GM23338 (cell line): Measurements from ENCODE around the gene NFS1. TPM values are rescaled to one million over a fixed set of nuclear protein-coding genes. Genes with fewer than 3 reads are reported as not detected.

Experiments used
- EZH2 ChIP-seq: fragments of 200-600 bp; sonication (generic); IDR thresholded peaks from one replicate; pipeline ENCODE4 v1.8.0; 2017; ENCODE audit warnings: antibody characterized with exemption, mild to moderate bottlenecking, low read depth; ENCODE audit not compliant: unreplicated experiment
- EZH2phosphoT487 ChIP-seq: fragments of 200-600 bp; sonication (generic); IDR thresholded peaks from one replicate; pipeline ENCODE4 v1.8.1; 2018; ENCODE audit warnings: antibody characterized with exemption; ENCODE audit not compliant: unreplicated experiment
- NANOG ChIP-seq: IDR thresholded peaks from 2 replicates; pipeline ENCODE4 v1.6.1; 2016; ENCODE audit warnings: antibody characterized with exemption, borderline replicate concordance
- POLR2AphosphoS5 ChIP-seq: IDR thresholded peaks from 2 replicates; pipeline ENCODE4 v1.6.1; 2016; ENCODE audit warnings: antibody characterized with exemption, low read depth
- REST ChIP-seq: IDR thresholded peaks from one replicate; pipeline ENCODE4 v1.6.1; 2018; ENCODE audit warnings: antibody characterized with exemption; ENCODE audit not compliant: unreplicated experiment
- ZNF114 ChIP-seq: fragments of 250-450 bp; sonication (Bioruptor Pico); IDR thresholded peaks from 2 replicates; pipeline ENCODE4 v1.5.0; 2020; ENCODE audit warnings: mild to moderate bottlenecking, moderate library complexity
- ZNF331 ChIP-seq: fragments of 250-450 bp; sonication (Bioruptor Pico); IDR thresholded peaks from 2 replicates; pipeline ENCODE4 v1.5.0; 2020; ENCODE audit warnings: low read depth, mild to moderate bottlenecking, moderate library complexity
- polyA plus RNA-seq: library from polyadenylated mRNA; unstranded; fragments of >200 nt; fragmentation: Nextera tagmentation; extraction: Ambion mirVana; gene quantifications from 2 replicates; pipeline ENCODE4 v1.2.1, GENCODE V29; 2016
- total RNA-seq: library from RNA; depleted of rRNA; stranded (reverse); fragments of >200 nt; shearing (Covaris generic); gene quantifications from 2 replicates; pipeline ENCODE4 v1.2.3, GENCODE V29; 2014
- TF ChIP-seq, protein P1 (sequence below): fragments of 250-450 bp; sonication (Bioruptor Pico); IDR thresholded peaks from 2 replicates; pipeline ENCODE4 v1.5.0; 2020; ENCODE audit warnings: mild to moderate bottlenecking, moderate library complexity

The NFS1 gene
- total and polyA plus RNA-seq, 2 experiments from 2014 or later: 22.8 to 35.7 TPM

DNA sequence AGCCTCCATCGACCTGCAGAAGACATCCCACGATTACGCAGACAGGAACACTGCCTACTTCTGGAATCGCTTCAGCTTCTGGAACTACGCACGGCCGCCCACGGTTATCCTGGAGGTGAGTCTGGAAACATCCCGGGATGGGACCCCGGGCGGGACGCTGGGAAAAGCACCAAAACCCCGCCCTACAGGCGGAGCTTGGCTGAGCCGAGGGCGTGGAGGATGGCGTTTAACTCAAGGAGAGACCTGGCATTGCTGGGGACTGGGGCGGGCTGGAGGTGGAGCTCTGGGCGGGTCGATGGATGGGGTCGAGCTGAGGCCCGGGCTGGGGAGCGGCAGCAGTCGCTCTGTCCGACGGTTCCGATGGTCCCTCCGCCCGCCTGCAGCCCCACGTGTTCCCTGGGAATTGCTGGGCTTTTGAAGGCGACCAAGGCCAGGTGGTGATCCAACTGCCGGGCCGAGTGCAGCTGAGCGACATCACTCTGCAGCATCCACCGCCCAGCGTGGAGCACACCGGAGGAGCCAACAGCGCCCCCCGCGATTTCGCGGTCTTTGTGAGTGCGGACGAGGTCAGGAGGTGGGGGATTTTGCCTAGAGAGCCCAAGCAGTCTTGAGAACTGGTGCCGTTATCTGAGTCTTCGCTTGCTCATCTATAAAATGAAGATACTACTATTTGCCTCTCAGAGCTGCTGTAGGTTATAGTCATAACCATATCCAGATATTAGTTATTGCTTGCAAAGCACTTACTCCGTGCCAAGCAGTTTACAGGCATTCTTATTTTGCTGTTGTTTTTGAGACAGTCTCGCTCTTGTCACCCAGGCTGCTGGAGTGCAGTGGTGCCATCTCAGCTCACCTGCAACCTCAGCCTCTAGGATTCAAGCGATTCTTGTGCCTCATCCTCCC, 79.7 kb downstream of the NFS1 start (continued):
- TF ChIP-seq REST: no peak
- no peak for TF ChIP-seq ZNF331 (CRISPR knock-in tag)
- no peak for TF ChIP-seq NANOG
- TF ChIP-seq, protein P1, sequence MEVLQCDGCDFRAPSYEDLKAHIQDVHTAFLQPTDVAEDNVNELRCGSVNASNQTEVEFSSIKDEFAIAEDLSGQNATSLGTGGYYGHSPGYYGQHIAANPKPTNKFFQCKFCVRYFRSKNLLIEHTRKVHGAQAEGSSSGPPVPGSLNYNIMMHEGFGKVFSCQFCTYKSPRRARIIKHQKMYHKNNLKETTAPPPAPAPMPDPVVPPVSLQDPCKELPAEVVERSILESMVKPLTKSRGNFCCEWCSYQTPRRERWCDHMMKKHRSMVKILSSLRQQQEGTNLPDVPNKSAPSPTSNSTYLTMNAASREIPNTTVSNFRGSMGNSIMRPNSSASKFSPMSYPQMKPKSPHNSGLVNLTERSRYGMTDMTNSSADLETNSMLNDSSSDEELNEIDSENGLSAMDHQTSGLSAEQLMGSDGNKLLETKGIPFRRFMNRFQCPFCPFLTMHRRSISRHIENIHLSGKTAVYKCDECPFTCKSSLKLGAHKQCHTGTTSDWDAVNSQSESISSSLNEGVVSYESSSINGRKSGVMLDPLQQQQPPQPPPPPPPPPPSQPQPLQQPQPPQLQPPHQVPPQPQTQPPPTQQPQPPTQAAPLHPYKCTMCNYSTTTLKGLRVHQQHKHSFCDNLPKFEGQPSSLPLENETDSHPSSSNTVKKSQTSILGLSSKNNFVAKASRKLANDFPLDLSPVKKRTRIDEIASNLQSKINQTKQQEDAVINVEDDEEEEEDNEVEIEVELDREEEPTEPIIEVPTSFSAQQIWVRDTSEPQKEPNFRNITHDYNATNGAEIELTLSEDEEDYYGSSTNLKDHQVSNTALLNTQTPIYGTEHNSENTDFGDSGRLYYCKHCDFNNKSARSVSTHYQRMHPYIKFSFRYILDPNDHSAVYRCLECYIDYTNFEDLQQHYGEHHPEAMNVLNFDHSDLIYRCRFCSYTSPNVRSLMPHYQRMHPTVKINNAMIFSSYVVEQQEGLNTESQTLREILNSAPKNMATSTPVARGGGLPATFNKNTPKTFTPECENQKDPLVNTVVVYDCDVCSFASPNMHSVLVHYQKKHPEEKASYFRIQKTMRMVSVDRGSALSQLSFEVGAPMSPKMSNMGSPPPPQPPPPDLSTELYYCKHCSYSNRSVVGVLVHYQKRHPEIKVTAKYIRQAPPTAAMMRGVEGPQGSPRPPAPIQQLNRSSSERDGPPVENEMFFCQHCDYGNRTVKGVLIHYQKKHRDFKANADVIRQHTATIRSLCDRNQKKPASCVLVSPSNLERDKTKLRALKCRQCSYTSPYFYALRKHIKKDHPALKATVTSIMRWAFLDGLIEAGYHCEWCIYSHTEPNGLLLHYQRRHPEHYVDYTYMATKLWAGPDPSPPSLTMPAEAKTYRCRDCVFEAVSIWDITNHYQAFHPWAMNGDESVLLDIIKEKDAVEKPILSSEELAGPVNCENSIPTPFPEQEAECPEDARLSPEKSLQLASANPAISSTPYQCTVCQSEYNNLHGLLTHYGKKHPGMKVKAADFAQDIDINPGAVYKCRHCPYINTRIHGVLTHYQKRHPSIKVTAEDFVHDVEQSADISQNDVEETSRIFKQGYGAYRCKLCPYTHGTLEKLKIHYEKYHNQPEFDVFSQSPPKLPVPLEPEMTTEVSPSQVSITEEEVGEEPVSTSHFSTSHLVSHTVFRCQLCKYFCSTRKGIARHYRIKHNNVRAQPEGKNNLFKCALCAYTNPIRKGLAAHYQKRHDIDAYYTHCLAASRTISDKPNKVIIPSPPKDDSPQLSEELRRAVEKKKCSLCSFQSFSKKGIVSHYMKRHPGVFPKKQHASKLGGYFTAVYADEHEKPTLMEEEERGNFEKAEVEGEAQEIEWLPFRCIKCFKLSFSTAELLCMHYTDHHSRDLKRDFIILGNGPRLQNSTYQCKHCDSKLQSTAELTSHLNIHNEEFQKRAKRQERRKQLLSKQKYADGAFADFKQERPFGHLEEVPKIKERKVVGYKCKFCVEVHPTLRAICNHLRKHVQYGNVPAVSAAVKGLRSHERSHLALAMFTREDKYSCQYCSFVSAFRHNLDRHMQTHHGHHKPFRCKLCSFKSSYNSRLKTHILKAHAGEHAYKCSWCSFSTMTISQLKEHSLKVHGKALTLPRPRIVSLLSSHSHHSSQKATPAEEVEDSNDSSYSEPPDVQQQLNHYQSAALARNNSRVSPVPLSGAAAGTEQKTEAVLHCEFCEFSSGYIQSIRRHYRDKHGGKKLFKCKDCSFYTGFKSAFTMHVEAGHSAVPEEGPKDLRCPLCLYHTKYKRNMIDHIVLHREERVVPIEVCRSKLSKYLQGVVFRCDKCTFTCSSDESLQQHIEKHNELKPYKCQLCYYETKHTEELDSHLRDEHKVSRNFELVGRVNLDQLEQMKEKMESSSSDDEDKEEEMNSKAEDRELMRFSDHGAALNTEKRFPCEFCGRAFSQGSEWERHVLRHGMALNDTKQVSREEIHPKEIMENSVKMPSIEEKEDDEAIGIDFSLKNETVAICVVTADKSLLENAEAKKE (CRISPR knock-in tag): no peak
- TF ChIP-seq ZNF114 (CRISPR knock-in tag): no peak
- no peak for TF ChIP-seq EZH2
- no peak for TF ChIP-seq EZH2phosphoT487
- TF ChIP-seq POLR2AphosphoS5: peak; percentile 71
